GM18502 (cell line): Measurements from ENCODE around the gene KLHL17.
"Not testable (repeated sequence)": the region's sequence is repeated elsewhere in the genome, so short reads cannot be mapped to it uniquely, and the experiment has no call there.

Experiments
- ATAC-seq: cut with Tn5 transposase; IDR thresholded peaks from one replicate; pipeline ENCODE4 v1.9.1; 2021; ENCODE audit warnings: mild to moderate bottlenecking; ENCODE audit not compliant: unreplicated experiment, poor library complexity

KLHL17 gene

GRCh38 chr1:935751-936231 lies 24.6 kb upstream of the KLHL17 start:
- ATAC-seq, result no peak

DNA sequence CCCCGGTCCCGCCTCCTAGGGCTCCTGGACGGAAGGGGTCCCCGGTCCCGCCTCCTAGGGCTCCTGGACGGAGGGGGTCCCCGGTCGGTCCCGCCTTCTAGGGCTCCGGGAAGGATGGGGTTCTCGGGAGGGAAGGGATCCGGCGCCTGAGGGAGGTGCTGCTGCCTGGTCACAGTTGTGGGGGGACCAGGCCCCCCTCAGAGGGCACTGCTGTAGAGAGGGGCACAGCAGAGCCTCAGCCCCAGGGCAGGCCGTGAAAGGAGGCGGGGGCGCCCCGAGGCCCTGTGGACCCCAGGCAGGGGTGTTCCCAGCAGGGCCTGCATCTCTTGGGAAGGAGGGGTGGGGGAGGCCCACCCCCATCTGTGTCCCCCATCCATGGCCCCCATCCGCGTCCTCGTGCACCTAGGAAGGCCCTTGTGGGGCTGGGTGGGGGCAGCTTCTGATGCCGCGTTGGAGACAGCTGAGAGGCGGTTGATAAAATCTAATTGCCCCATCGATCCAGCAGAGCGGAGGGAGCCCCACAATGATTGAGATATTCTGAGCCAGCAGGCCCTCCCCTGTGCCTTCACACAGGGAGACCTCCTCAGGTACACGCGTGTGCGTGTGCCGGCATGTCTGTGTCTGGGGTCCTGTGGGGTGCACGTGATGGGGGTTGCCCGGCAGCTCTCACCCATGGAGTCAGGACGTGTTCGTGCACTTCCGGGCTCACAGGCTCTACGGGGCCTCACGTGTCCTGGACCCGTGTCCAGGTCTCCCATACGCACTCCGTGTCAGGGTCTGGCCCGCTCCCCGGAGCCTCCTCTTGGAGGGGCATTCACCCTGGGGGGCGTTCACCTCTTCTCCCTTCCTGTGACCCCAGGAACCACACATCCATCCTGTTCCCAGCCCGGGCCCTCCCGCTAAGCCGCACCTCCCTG lies 23.8 kb upstream of the KLHL17 start:
- ATAC-seq, result no peak

- ATAC-seq, result no peak
These were observed 22.9 kb upstream of the KLHL17 start for GRCh38 chr1:937521-937920.

DNA sequence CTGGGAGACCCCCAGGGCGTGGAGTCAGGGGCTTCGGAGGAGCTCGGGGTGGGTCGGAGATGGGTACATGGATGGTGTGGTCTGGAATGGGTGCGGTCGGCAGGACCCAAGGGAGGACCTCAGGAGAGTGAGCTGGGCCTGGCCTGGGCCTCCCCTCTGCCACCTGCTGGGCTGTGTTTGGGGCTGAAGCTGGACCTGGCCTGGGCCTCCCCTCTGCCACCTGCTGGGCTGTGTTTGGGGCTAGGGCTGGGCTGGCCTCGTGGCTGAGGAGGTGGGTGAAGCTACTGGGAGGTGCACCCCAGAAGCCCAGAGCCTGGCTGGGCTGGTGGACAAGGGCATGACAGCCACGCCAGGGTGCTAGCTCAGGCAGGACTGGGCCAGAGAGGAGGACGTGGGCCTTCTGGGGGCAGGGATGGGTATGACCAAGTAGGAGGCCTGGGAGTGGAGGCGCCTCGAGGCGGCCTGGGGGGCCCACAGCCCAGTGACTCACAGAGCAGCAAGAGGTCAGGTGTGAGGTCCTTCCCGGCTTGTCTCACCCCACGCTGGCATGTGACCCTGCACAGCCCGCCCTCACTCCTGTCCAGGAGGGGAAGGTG lies 22.2 kb upstream of the KLHL17 start:
- no peak for ATAC-seq

DNA sequence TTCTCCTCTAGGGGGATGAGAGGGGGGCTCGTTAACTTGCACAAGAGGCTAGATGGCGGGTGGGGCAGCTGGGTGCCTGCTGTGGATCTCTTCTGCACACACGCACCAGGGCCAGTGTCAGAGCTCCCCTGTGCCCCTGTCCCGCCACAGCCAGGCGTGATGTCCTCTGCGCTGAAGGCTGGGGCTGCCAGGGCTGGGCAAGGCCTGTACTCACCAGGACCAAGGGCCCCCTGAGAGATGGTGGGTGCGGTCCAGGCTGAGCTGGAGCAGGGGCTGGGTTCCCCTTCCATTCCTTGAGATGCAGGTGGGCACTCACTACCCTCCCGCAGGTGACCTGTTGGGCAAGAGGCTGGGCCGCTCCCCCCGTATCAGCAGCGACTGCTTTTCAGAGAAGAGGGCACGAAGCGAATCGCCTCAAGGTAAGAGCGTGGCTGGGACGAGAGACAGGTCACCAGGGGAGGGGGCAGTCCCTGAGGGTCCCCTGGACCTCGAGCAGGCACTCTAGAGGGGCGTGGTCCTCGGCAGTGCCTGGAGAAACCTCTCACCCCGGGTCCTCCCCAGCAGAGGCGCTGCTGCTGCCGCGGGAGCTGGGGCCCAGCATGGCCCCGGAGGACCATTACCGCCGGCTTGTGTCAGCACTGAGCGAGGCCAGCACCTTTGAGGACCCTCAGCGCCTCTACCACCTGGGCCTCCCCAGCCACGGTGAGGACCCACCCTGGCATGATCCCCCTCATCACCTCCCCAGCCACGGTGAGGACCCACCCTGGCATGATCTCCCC lies 21.5 kb upstream of the KLHL17 start:
- no peak for ATAC-seq

GRCh38 chr1:939511-940106 lies 20.8 kb upstream of the KLHL17 start:
- no peak for ATAC-seq

DNA sequence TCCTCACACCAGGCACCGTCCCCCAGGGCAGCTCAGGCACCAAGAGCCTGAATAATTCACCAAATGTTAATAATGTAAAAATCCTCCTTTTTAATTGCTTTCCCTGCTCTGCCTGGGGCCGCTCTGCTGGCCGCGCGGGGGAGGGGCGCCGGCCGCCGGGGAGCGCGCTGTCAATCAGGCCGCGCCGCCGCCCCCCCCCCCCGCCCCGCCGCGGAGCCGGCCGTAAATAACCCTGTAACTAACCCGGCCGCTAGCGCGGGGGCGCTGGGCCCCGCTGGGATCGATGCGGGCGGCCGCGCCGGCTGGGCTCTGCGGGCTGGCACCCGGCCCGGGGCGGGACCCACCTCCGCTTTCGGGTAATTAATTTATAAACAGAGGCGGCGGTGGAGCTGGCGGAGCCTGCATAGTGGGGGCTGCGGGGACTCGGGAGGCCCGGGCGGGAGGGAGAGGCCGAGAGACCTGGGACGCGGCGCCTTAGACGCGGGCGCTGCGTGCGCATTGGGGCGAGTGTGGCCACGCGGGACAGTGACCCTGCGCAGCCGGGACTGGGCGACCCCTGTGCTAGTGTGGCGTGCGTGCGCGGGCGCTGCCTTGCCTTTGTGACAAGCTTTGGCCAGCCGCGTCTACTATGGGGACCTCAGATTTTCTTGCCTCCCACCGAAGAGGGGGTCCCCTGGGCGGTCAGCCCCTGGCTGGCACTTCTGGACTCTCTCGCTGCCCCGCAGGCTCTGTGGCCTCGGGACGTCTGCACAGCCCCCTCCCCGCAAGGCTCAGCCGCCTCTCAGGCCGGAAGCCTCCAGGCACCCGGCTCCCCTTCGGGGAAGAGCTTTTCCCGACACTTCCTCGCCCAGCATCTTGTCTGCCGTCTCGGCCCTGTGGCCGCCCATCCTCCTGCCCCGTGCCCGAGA lies 20.0 kb upstream of the KLHL17 start:
- no peak for ATAC-seq

- no peak for ATAC-seq
These were observed 19.3 kb upstream of the KLHL17 start for GRCh38 chr1:941015-941587.

- ATAC-seq, result no peak
These were observed 18.6 kb upstream of the KLHL17 start for GRCh38 chr1:941588-942383.

- ATAC-seq, result no peak
These were observed 18.0 kb upstream of the KLHL17 start for GRCh38 chr1:942411-942821.

DNA sequence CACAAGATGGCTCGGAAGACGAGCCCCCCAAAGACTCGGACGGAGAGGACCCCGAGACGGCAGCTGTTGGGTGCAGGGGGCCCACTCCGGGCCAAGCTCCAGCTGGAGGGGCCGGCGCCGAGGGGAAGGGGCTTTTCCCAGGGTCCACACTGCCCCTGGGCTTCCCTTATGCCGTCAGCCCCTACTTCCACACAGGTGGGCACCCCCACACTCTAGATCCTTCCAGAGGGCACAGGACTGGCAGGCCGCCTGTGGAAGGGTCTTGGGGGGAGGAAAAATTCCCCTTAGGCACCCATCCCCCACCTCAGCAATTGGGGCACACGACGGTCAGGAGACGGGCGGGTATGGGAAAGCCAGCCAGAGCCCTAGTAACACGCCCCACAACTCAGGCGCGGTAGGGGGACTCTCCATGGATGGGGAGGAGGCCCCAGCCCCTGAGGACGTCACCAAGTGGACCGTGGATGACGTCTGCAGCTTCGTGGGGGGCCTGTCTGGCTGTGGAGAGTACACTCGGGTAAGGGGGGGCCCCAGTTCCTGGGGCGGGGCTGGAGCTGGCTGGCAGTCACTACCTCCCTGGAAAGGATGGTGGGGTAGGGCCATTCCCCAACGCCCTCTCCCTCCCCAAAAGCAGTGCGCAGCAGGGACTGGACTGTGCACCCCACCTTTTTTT lies 17.4 kb upstream of the KLHL17 start:
- ATAC-seq, result no peak

GRCh38 chr1:943545-944340 lies 16.6 kb upstream of the KLHL17 start:
- no peak for ATAC-seq

GRCh38 chr1:944341-945325 lies 15.8 kb upstream of the KLHL17 start:
- ATAC-seq, result no peak

- ATAC-seq, result no peak
These were observed 14.5 kb upstream of the KLHL17 start for GRCh38 chr1:945688-946556.

- not testable (repeated sequence) for ATAC-seq
These were observed 13.6 kb upstream of the KLHL17 start for GRCh38 chr1:946811-947210.
